ENCODE results near the gene FES. TPM values are rescaled to one million over a fixed set of nuclear protein-coding genes. Genes with fewer than 3 reads are reported as not detected.

FES gene
- total RNA-seq, 1 experiment from 2014 or later: 4.7 TPM

- DNase-seq (ENCODE audit: low read depth): no peak
Measured at GRCh38 chr15:90930861-90931574, 46.7 kb downstream of the FES start.

- DNase-seq (ENCODE audit: low read depth): no peak
Measured at GRCh38 chr15:90931575-90931827, 47.2 kb downstream of the FES start.

GRCh38 chr15:90931828-90932659, 47.7 kb downstream of the FES start, which contains the start of gene HDDC3:
TSS of gene HDDC3 (minus strand) at chr15:90932549. CDS start at chr15:90932540, 9 bp downstream.
- peak; percentile 82 for DNase-seq (ENCODE audit: low read depth)

GRCh38 chr15:90932660-90932991, 48.3 kb downstream of the FES start:
- DNase-seq (ENCODE audit: low read depth): no peak

GRCh38 chr15:90933301-90933700, 49.0 kb downstream of the FES start:
- no peak for DNase-seq (ENCODE audit: low read depth)

GRCh38 chr15:90934256-90934948, 50.1 kb downstream of the FES start:
- DNase-seq (ENCODE audit: low read depth): peak; percentile 81

- peak; percentile 80 for DNase-seq (ENCODE audit: low read depth)
Measured at GRCh38 chr15:90934949-90935751, 50.8 kb downstream of the FES start, which contains the start of gene UNC45A. TSS of gene UNC45A (plus strand) at chr15:90935285. CDS start at chr15:90935325, 40 bp downstream.

- DNase-seq (ENCODE audit: low read depth): no peak
Measured at GRCh38 chr15:90936823-90937222, 52.5 kb downstream of the FES start.

- DNase-seq (ENCODE audit: low read depth): no peak
Measured at GRCh38 chr15:90938261-90938660, 54.0 kb downstream of the FES start.

- no peak for DNase-seq (ENCODE audit: low read depth)
Measured at GRCh38 chr15:90939756-90940155, 55.5 kb downstream of the FES start.

GRCh38 chr15:90941038-90941437, 56.7 kb downstream of the FES start:
- DNase-seq (ENCODE audit: low read depth): no peak

GRCh38 chr15:90942354-90943120, 58.2 kb downstream of the FES start:
- no peak for DNase-seq (ENCODE audit: low read depth)

GRCh38 chr15:90945091-90945490, 60.8 kb downstream of the FES start:
- DNase-seq (ENCODE audit: low read depth): no peak

Other genes with a start within 250 kb of the FES start
- gene BLM, start 167.2 kb upstream of the FES start, total RNA-seq (2014; rRNA removed; shearing (Covaris generic)): 12.9 and 16.1 TPM in 2 replicates
- 20.4 and 32.5 TPM in 2 replicates for gene FURIN, start 15.9 kb upstream of the FES start, total RNA-seq (2014; rRNA removed; shearing (Covaris generic))
- 6.5 and 7.1 TPM in 2 replicates for gene MAN2A2, start 18.8 kb downstream of the FES start, total RNA-seq (2014; rRNA removed; shearing (Covaris generic))
- gene HDDC3, start 48.0 kb downstream of the FES start, total RNA-seq (2014; rRNA removed; shearing (Covaris generic)): 18.9 and 26.4 TPM in 2 replicates
- gene UNC45A, start 50.8 kb downstream of the FES start, total RNA-seq (2014; rRNA removed; shearing (Covaris generic)): 67.2 and 74.3 TPM in 2 replicates
- 26.8 and 29.9 TPM in 2 replicates for gene RCCD1, start 70.4 kb downstream of the FES start, total RNA-seq (2014; rRNA removed; shearing (Covaris generic))
- gene PRC1, start 110.0 kb downstream of the FES start, total RNA-seq (2014; rRNA removed; shearing (Covaris generic)): 494 and 538 TPM in 2 replicates
- 9.6 and 12.3 TPM in 2 replicates for gene VPS33B, start 138.1 kb downstream of the FES start, total RNA-seq (2014; rRNA removed; shearing (Covaris generic))
- gene SV2B, start 215.8 kb downstream of the FES start, total RNA-seq (2014; rRNA removed; shearing (Covaris generic)): not detected in 2 replicates

Measured in RPMI7951 (cell line).